ENCODE data around the gene FAM13A. TPM values are rescaled to one million over a fixed set of nuclear protein-coding genes. Genes with fewer than 3 reads are reported as not detected.

Gene FAM13A
- total and polyA plus RNA-seq, 9 of the 15 experiments (the other 6 are each of a cell fraction or from before 2014, with no cell fraction given): 11.3 to 23.3 (median 14.7) TPM

- TF ChIP-seq MLLT1 (IDR thresholded peaks at IDR 0.05) (no peak), ZBTB33 (CRISPR knock-in tag; IDR thresholded peaks at IDR 0.05) (no peak)
Observed at GRCh38 chr4:88813013-88813412, 244.0 kb downstream of the FAM13A start (continued).

- in situ Hi-C loops (cut with MboI): loop anchor here (25.0 kb wide), 1 partner anchor 275 kb away; no protein-coding TSS in a partner anchor
- ChIA-PET CTCF (ENCODE audit: low intra/inter-chr PET ratio) (no interaction called here), POLR2A (interaction anchor here (1.6 kb wide), 1 partner anchor 8 kb away, joined by 4 read pairs; no protein-coding TSS in a partner anchor)
- no TSS peak for BruUV-seq (replicated peaks)
- DNase-seq (ENCODE audit: extremely low read depth in 1 of 4, low spot score in 3 of 4) (no peak), ATAC-seq (no peak), FAIRE-seq (no peak)
- TF ChIP-seq REST (IDR thresholded peaks at IDR 0.05; ENCODE audit: borderline replicate concordance) (peak; percentile 67), REST (CRISPR knock-in tag; IDR thresholded peaks at IDR 0.05; ENCODE audit: low read depth) (no peak), ZNF655 (CRISPR knock-in tag; IDR thresholded peaks at IDR 0.05) (no peak)
- Histone ChIP-seq H3K9me3 (replicated peaks; ENCODE audit: control insufficient read depth, insufficient read depth, low read depth, low read length) (no peaks in the 10 kb centered on the region), H3K27me3 (ENCODE audit: control insufficient read depth in 2 of 2, insufficient read depth in 2 of 2, low read length in 2 of 2) (no peaks in the 10 kb centered on the region), H2AFZ (ENCODE audit: low read depth, low read length) (no peak overlapping the region), H3K79me2 (ENCODE audit: control insufficient read depth, insufficient read depth, low read length) (peaks cover 33% of the 10 kb centered on the region; the same call in 2 of the 3 replicates), H3K4me2 (ENCODE audit: insufficient read depth, low read length) (no peak overlapping the region), H3K9me1 (ENCODE audit: control insufficient read depth, insufficient read depth, low read length) (no peaks in the 10 kb centered on the region), H3K9ac (ENCODE audit: insufficient read depth in 1 of 2, low read depth in 2 of 2, low read length in 2 of 2) (no peak overlapping the region), H3K27ac (ENCODE audit: extremely low read depth, low read depth, low read length) (no peak overlapping the region), H4K20me1 (replicated peaks; ENCODE audit: control insufficient read depth, insufficient read depth, low read length) (no peaks in the 10 kb centered on the region), H3K4me3 (no peak overlapping the region), H3K4me1 (replicated peaks in 1 of 2; ENCODE audit: control insufficient read depth in 2 of 2, insufficient read depth in 2 of 2, low read length in 2 of 2) (peaks cover 6 to 11% of the 10 kb centered on the region in 2 experiments; a peak in 3 of 5 replicates), H3K36me3 (ENCODE audit: control insufficient read depth, insufficient read depth, low read length) (no peaks in the 10 kb centered on the region)
- intact Hi-C loops (cut with micrococcal nuclease): no loop called here
- WGBS (ENCODE audit: insufficient coverage, low coverage, missing lambda C conversion rate): 13% methylated on average over 1 of the region's 1 CpG
Observed at GRCh38 chr4:88812420-88812819, 244.6 kb downstream of the FAM13A start.

All from K562 (cell line).